GM18511 (cell line): Measurements from ENCODE around the gene SEC22A.

ENCODE experiments used
- ATAC-seq: cut with Tn5 transposase; IDR thresholded peaks from one replicate; pipeline ENCODE4 v1.9.1; 2021; ENCODE audit warnings: mild to moderate bottlenecking, moderate library complexity; ENCODE audit not compliant: unreplicated experiment

The SEC22A gene

DNA sequence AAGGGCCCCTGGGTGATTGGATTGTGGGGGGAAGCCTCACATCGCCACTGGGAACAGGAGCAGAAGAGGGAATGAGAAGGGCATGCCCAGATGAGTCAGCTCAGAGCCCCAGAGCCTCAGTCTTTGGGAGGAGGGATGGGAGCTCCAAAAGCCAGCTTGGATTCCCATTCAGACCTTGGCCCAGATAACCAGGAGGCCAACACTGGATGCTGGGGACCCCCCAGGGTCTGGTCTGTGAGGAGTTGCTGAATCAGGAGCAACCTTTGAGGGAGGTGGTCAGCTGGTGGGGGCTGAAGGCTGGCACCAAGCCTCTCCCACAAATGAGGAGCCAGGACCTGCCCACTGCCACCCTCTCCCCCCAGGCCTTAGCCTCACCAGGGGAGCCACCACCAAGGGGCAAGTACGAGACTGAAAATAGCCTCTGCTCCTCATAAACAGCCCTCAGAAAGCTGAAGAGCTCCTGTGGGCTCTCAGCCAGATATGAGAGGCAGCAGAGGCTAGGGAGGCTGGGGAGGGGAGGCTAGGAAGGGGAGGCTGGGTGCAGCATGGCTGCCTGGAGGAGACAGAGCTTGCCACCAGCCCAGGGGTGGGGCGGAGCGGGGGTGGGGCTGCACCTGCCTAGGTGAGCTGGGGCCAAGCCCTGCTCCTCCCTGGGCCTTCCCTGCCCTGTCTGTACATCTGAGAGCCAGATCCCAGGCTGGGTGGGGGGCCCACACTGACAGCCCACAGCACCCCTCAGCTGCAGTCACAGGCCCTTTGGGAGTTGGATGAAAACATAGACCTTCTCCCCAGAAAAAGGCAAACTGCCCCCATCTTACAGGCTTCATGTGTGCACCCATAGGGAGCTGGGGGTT, 99.8 kb downstream of the SEC22A start:
- ATAC-seq = no peak

DNA sequence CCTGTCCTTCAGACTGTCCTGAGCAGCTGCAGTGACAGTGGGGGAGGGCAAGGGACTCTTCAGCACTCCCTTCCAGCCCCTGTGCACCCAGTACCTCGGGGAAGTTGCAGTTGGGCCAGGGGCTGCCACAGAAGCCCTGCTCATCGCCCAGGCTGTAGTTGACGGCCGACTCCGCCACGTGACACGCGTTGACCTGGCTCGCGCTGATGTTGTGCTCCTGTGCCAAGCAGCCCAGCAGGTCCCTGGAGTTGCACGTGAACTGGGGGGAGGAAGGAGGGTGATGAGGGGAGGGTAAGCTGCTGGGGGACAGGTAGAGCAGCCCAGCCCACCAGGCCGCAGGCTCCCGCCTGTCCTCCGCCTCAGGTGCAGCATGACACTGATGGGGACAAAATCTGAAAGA, 101.2 kb downstream of the SEC22A start:
- no peak for ATAC-seq

DNA sequence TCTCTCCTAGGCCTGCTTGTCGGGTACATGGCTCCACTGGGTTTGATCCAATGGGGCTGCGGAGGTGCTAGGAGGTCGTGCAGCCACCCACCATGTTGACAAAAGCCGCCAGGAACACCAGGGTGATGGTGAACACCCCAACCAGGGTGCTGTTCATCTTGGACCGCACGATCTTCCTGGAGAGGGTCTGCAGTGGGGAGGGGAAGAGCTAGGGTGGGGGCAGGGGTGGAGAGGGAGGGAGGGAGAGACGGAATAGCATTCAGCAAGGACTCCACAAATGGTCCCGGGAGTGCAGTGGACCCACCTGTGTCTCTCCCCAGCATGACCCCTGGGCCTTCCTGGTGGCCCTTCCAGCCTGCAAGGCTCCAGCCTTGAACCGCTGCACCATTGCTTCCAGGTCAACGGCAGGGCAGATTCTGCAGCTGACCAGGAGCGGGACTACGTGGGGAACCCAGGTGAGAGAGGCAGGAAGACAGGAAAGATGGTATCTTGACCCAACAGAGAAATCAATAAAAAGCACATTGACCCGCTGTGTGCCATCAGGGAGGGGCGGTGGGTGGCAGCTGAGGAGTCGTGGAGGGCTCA, 102.3 kb downstream of the SEC22A start:
- no peak for ATAC-seq

DNA sequence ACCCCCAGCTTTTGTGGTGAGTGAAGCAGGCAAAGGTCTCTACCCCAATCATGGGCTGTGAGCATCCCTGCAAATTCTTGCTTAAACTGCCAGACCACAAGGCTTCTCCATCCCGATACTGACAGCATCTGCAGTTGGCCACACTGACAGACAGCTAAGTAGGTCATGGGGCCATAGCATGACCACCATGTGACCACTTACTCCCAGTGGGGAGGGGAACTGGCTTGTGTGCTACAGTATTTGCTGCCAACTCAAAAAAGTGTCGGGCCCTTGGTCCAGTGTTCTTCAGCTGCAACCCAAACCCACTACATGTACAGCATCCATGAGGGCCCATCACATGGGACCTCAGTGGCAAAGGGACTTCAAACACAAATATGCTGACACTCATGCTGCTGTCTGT, 103.4 kb downstream of the SEC22A start:
- no peak for ATAC-seq

DNA sequence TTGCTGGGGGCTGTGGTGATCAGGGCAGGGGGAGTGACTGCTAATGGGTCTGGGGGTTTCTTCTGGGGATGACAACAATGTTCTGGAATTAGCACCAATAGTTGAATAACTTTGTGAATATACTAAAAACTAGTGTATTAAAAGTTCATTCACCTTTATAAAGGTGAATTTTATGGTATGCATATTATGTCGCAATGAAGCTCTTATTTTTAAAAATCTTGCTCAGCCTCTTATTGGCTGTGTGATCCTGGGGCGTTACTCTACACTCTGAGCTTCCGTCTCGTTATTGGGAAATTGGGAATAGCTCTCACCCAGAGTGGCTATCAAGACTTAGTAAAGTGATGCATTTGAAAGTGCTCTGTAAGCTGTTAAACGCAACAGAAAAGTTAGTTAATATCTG, 105.3 kb downstream of the SEC22A start:
- ATAC-seq = no peak

DNA sequence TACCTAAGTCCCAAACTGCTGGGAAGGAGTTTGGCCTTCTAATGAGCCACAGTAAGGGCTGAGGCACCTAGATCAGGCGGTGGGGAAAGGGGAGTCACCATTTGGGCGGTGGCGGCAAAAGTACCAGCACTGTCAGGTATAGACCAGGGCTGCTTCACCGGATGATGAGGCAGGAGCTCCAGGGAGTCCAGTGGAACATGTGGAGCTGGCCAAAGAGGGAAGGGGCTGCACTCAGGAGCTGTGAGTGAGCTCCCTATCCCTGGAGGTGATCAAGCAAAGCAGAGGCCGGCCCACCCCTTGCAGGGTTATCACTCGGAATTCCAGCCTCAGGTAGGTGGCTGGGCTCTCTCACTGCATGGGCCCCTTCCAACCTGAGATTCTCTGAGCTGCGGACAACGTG, 108.4 kb downstream of the SEC22A start:
- no peak for ATAC-seq

DNA sequence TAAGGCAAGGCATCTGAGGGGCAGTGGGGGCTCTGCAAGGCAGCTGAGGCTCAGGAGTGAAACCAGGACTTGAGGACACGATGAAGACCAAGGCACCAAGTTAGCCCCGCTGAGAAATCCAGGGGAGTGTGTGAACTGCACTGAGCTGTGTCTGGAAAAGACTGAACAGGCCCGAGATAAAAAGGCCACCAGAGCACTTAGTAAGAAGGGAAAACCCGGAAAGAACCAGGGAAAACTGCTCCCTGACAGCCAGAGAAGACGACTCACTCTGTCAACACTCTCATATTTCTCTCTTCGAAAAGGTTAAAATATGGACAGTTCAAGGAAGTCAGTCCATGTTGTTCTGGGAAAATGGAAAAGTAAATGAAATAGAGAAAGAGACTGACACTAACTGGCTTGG, 109.0 kb downstream of the SEC22A start:
- ATAC-seq = no peak

DNA sequence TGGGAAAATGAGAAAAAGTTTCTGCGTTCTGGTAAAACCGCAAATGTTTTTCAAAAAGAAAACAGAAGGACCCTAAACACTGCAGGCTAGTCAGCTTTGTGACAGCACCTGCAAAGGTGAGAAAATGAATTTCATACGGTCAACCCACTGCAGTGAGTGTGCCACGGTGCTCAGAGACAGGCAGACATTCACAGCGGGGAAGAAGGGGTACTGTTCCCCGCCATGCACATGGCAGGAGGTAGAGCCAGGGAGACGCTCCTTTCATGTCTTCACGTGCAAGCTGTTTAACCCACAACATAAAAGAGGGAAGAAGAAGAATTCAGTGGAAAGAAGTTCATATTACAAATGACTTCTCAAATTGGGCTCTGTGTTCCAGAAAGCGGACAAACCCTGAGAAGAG, 109.5 kb downstream of the SEC22A start:
- ATAC-seq = no peak

DNA sequence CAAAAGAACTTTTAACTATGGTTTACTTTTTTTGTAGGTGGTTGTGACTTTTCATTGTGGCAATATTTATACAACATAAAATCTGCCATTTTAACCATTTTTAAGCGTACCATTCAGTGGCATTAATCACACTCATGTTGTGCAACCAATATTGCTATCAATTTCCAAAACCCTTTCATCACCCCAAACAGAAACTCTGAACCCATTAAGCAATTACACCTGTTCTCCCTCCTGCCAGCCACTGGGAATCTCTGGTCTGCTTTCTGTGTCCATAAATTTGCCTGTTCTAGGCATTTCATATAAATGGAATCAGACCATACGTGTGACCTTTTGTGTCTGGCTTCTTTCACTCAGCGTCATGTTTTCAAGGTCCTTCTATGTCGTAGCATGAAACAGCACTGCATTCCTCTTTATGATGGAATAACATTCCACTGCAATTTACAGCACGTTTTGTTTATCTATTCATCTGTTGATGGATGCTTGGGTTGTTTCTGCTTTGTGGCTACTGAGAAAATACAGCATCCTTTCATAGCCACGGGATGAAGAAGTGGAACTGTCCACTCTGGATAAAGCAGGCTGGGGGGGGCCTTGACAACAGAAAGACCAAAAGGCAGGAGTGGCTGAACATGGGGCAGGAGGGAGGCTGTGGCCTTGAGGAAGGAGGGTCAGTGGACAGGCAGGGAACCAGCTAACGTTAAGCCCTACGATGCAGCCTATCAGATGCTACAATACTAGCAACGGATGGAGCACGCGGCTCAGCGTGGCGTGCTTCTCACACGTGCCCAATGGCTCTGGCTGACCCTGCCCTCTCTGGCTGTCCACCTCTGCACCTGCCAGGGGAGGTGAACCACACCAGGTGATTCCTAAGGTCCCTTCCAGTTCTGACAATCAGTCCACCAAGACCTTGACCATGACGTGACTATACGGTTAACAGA, 110.9 kb downstream of the SEC22A start:
- ATAC-seq = no peak

DNA sequence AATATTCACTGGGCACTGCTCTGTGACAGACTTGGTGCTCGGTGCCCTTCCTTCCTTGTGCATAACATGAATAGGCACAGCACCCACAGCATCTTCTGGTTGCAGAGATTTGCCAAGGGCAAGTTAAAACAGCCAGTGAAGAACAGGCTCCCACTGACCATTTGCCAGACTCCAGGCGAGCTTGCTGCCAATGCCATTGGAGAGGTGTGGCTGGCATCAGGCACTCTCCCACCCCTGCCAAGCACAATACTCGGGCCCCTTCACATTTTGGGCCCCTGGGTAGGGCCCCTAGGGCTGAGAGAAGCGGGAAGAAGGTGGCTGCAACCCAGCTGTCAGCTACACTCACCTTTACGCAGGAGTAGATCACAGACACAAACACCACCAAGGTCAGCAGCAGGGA, 112.1 kb downstream of the SEC22A start:
- no peak for ATAC-seq

DNA sequence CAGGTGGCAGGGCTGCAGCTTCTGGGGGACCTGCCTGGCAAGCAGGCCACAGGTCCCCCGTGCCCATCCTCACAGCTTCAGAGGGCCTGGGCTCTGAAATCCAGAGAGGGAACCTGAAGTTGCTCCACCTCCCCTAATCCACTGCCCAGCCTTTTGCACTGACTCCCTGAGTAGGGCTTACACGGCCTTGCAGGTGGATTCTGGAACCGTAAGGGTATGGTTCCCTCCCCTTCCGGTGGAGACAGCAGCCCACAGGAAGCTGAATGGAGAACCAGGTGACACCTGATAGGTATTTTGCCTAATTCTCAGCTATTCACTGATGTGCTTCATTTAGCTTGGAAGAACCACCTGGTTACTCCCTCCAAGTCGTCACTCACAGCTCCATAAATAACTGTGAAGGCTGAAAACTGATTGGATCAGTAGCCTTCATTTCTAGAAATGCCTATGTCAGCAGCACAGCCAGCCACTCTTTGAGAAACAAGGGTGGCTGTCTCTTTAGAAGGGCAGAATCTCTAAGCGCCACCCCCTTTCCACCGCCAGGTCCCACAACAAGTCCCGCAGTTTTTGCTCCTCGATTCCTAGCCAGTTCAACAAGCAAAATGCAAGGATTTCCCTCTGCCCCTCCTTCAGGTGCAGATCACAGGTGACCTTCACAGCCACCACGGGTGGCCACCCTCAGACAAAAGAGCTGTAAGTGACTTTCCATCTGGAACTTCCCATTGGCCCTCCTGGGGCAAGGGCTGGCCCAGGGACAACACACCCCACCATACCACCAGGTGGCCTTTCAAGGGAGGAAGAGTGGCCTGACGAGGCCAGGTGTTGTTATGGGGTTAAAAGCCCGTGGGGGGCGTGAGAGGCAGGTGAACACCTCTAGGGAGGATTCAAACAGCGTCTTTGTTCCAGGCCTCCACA, 112.9 kb downstream of the SEC22A start:
- no peak for ATAC-seq

DNA sequence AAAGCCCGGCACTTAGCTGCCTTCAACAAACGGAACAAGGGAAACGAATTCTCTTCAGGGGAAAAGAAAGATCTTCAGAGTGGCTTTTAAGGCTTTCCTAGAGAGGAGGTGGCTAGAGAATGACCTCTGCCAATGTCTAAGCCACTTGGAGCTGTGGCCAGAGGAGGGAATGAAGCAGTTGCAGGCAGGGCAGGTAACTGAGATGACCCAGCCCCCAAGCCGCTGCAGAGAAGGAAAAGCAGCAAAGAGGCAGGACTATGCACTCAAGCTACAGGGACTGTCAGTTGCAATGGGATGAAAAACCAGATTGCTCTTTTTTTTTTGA, 113.5 kb downstream of the SEC22A start:
- ATAC-seq = no peak

DNA sequence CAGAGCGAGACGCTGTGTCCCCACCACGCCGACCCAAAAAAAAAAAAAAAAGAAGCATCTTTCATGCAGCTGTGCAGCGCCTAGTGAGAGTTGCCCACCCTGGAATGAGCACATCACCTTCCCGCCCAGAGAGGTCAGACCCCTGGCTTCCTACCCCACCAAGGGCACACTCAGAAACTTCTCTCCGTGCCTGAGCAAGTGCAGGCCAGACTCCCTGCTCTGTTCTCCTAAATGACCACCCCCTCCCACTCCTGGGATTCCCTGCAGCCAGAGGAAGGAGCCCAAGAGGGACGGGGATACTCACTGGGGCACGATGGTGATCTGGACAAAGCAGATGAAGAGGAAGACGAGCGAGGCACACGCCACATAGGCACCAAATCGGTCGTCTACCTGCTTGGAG, 116.0 kb downstream of the SEC22A start:
- ATAC-seq = no peak

DNA sequence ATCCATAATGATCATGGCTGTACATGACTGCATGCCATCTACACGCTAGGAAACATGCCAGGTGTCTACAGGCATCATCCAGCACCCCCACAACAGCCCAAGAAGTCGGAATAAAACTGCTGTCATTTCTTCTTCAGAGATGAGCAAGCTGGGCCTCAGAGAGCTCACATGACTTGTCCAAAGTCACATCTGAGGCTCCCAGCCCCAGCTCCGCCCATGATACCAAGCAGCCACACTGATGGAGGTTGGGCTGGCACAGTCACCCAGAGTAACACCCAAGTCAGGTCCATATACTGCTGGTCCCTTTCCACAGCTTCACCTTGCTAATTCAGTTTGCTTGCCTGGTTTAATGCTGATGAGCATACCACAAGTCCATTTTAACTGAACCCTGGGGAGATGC, 116.6 kb downstream of the SEC22A start:
- ATAC-seq = no peak

DNA sequence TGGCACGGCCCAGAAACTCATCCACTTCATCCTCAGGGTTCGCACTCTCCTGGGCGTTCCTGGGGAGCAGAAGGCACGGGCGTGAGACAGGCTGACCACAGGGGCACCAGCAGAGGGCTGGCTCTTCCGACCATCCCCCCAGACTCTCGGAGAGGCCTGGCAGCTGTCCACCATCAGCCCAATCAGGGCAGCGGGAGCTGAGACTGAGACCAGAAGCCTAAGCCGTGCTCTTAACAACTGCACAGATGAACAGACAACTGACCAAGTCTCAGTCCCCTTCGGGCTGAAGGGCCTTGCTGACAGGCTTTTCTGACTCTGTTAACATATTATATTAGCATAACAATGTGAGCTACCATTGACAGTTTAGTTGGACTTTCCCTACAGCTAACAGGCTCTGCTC, 118.0 kb downstream of the SEC22A start:
- no peak for ATAC-seq

DNA sequence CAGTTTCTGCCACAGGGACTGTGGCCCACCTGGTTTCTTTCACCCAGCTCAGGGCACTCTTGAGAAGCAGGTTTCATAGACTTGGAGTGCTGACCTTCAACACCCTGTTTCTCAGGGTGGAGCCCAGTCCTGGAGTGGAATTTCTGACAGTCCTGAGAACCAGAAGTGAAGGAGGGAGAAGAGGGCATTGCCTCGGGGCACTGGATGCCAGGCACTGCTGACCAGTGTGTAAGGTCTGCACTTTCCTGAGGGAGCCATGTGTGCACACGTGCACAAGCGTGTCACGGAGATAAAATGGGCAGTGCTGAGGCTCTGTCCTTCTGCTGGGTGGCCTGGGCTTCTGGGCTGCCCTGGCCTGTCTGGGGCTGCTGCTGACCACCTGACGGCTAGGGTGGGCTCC, 118.5 kb downstream of the SEC22A start:
- ATAC-seq = no peak

DNA sequence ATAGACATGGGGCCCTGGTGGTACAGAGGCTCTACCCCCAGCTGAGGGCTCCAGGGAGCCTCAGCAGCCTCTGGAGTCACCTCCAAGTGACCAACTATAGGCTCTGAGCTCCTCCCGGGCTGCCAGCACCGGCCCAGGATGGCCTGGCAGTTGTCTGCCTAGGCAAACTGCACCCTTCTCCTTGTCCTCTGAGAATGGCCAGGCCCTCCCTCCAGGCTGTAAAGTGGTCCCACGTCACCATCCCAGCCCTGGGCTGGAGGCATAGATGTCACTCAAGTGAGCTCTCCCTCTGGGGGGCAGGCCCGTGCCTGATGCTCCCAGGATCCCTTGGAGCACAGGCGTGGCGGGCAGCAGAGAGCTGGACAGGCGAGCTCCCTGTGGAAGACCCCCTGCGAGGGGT, 120.1 kb downstream of the SEC22A start:
- ATAC-seq = no peak

DNA sequence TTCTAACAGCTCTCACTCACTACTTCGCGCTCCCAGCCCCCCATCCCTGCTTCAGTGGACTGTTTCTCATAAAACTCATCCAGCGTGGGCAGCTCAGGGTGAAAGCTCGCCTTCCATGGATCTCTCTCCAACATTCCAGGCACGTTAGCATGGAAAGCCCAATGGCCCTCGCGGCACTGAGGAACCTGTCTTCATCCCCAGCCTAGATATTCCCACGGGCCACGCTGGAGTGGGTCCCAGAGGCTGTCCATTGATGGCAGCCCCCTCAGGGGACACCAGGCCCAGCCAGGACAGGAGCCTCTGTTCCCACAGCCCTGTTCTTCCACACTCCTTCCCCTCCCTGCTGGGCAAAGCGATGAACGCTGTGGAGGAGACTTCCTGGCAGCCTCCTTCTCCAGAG, 121.1 kb downstream of the SEC22A start:
- no peak for ATAC-seq
